HG02610 (cell line): ENCODE measurements around the gene CAMTA1.

Source experiments
- ATAC-seq: cut with Tn5 transposase; IDR thresholded peaks from one replicate; pipeline ENCODE4 v1.9.1; 2021; ENCODE audit warnings: mild to moderate bottlenecking, moderate library complexity; ENCODE audit not compliant: unreplicated experiment

The CAMTA1 gene

DNA sequence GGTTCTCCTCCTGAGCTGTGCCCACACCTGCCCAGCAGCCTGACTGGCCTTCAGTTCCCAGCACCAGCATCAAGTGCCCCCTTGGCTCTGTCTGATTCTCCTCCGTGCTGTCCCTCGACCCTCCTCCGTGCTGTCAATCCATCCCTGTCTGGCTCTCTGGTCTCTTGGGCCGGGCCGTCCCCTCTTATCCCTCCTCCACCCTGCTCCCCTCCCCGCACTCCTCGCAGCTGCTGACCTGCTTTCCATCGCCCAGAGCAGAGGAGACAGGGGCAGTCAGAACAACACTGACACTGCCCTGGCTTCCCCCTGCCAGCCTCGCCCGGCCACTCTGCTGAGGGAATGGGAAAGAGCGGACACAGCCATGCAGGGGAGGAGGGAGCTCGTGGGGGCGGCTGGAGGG, 267.4 kb downstream of the CAMTA1 start:
- ATAC-seq = no peak

DNA sequence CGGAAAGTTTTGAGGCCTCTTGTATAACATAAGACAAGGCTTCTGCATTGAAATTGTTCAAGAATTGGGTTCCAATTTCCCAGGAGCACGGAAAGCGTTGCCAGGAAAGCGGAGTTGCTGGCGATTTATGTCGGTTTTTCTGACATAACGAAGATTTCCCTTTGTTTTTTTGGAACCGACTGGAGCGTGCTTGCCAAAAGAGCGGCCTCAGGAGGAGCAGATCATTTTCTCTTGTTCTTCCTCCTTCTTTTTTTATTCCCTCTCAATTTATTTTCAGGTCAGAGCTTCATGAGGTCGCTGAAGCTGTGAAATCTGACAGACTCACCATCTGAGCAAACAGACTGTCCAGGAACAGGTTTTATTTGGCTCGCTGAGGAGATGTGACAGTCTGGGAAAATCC, 275.5 kb downstream of the CAMTA1 start:
- no peak for ATAC-seq

DNA sequence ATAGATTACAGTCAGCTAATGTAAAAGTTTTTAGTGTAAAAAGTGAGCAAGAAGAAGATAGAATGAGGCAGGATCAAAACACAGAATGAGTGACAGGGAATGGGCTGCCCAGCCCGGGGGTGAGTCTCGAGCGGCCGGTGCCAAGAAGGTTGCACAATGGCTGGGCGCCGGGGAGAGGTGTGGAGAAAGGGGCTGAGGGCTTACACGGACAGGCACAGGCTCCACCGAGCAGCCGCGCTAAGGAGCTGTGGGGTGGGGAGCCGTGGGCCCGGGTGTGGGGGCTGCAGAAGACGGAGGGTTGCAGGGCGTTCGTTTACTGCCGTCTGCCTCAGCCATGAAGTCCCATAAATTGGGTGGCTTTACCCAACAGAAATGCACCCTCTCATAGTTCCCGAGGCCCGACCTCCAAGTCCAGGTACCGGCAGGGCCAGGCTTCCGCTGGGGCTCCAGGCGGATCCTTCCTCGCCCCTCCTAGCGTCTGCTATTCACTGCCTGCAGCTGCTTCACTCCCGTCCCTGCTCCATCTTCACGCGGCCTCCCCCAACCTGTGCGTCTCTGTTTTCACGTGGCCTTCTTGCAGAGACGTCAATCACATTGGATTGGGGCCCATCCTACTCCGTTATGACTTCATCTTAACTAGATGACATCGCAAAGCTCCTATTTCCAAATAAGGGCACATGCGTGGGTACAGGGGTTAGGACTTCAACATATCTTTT, 277.2 kb downstream of the CAMTA1 start:
- ATAC-seq = no peak

- no peak for ATAC-seq
Observed at GRCh38 chr1:7063981-7064380, 278.7 kb downstream of the CAMTA1 start.

- ATAC-seq = no peak
Observed at GRCh38 chr1:7068552-7068951, 283.3 kb downstream of the CAMTA1 start.

DNA sequence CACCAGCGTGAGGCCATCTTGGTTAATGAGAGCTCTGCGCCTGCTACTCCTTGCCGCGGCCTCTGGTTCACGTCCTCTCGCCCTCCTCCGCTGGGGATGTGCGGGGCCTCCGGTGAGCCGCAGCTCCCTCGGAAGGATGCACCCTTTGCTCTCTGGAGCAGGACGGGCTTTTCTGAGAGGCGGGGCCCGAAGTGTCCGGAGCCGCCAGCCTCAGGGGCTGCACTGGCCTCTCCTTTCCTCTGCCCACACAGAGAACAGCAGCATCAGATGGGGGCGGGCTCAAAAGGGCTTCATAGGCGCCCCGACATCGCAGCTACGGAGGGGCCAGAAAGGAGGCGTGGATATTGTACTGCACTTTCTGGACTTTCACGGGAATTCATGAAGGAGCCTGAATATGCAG, 284.7 kb downstream of the CAMTA1 start:
- no peak for ATAC-seq

DNA sequence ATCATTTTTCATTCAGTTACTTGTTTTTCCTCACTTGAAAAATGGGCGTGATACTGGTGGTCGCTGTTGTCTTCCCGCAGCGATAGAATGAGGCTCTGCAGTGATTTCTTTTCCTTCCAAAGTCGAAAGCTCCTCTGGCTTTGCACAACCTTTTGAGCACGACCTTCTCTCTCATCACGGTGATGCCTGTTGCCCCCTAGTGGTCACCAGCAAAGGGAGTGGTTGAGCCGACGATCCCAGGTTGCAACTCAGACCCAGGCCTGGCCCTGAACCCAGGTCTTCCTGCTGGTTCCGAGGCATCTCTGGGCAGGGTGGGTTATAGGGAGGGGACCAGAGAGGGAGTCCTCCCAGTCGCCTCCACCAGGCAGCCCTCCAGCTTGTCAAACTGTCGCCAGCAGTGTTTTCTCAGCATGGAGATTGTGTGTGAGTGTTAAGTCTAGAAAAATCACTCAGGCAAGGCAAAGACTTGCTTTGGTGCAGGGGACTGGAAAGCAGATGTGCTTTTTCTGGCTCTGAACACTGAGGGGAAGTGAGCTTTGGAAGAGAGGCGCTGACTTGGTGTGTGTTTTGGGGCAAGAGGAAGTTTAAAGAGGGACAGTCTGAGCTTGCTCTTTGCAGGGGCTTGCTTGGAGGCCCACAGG, 285.3 kb downstream of the CAMTA1 start:
- no peak for ATAC-seq

DNA sequence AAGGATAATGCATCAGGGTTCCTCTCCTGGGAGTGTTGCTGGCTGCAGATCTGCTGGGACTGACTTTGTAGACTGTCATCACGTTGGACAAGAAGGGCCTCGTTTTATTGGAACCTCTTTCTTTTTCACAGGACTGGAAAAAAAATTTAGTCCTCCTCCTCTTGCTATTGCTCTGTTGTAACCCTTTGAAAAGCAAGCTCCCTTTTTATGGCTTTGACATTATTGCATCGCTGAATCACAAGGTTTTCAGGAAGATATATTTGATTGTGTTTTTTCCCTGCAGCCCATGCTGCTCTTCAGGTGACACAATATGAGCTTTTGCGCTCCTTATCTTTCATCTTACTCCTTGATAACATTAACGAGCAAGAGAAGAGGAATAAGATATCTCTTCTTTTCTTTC, 290.9 kb downstream of the CAMTA1 start:
- no peak for ATAC-seq

GRCh38 chr1:7076572-7076971, 291.3 kb downstream of the CAMTA1 start:
- ATAC-seq = no peak

- no peak for ATAC-seq
Observed at GRCh38 chr1:7077136-7077535, 291.9 kb downstream of the CAMTA1 start.

- no peak for ATAC-seq
Observed at GRCh38 chr1:7077970-7078369, 292.7 kb downstream of the CAMTA1 start.

DNA sequence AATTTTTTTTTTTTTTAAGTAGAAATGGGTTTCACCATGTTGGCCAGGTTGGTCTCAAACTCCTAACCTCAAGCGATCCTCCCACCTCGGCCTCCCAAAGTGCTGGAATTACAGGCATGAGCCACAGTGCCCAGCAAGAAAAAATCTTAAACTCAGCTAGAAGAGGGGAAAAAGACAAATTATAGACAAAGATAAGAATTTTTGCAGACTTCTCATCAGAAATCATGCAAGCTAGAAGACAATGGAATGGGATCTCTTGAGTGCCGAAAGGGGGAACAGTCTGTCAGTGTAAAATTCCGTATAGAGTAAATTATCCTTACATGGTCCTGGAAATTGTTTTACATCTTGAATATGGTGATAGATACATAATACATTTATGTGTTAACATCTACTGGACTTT, 294.4 kb downstream of the CAMTA1 start:
- no peak for ATAC-seq

GRCh38 chr1:7084232-7084894, 299.1 kb downstream of the CAMTA1 start:
- ATAC-seq = no peak

GRCh38 chr1:7085521-7085920, 300.3 kb downstream of the CAMTA1 start:
- no peak for ATAC-seq

DNA sequence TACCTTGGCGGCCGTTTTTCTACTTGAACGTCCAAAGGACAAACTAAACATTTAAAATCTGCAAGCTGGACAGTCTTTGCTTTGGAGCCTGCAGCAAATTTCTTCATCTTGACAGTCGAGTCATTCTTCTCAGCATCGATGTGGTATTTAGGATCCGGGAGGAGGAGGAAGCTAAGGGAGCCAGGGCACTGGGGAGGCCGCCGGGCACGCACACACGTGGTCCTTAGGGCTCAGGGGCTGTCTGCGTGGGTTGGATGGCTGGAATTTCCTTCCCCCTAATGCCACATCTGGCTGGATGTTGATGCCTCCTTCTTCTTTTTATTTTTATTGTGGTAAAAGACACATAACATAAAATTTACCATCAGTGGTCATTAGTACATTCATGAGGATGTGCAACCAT, 300.9 kb downstream of the CAMTA1 start:
- ATAC-seq = no peak

GRCh38 chr1:7087888-7088287, 302.6 kb downstream of the CAMTA1 start:
- no peak for ATAC-seq

DNA sequence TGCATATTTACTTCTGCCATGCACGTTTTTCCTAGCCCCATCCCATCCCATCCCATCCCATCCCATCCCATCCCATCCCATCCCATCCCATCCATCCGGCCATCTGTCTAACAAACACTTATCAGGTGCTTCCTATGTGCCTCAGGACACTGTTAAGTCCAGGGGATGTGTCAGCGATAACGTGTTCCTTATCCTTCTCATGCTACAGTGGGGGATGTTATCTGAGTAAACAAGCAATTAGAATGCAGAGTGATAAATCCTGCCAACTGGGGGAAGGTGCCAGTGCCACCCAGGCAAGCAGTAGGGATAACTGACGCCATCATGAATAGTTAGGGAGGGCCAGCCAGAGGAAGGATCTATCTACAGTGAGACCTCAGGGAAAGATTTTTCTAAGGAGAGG, 304.2 kb downstream of the CAMTA1 start:
- no peak for ATAC-seq

DNA sequence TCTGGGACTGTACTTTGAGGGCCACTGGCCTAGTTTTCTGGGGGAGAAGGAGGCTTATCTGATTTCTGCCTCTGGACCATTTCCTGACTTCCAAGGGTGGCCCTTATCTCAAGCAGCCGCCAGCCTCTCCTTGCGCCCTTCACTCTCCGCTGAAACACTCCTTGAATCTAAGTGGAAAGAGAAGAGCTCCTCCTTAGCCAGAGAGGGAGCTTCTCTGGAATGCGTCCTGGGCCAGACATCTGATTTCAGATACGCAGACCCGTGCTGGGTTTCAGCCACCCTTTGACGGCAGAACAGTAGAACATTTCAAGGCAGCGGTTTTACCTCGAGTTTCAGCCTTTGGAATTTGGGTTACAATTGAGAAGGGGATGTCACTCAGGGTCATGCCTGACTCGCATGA, 308.0 kb downstream of the CAMTA1 start:
- ATAC-seq = no peak

GRCh38 chr1:7094086-7094485, 308.8 kb downstream of the CAMTA1 start:
- ATAC-seq = no peak

- ATAC-seq = no peak
Observed at GRCh38 chr1:7094509-7094908, 309.3 kb downstream of the CAMTA1 start.

GRCh38 chr1:7095343-7095964, 310.2 kb downstream of the CAMTA1 start:
- ATAC-seq = no peak
